ENCODE data around the gene ATXN2. TPM values are rescaled to one million over a fixed set of nuclear protein-coding genes. Genes with fewer than 3 reads are reported as not detected.
A peak's percentile ranks its signal among the peaks of the same experiment; 100 is the strongest.

Gene ATXN2
- polyA plus RNA-seq, 1 experiment, result 19.1 TPM

DNA sequence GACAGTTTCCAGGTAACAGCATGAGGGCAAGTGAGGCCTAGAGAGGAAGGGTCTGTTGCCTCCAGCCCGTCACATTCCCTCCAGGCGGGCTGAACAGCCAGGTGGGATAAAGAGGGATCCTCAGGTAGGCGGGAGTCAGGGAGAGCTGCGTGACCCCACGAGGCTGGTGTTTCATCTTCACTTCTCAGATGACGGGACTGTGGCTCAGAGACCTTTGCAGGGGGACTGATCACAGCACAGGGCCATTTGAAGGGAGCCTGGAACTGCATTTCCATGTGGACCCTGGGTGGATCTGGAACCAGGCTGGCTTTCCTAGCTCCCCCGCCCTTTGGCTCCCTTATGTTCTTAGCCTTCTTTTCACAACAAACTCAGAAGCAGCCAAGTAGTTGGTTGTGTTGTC lies 156.0 kb downstream of the ATXN2 start:
- Histone ChIP-seq H3K27me3 (ENCODE audit: control insufficient read depth, insufficient read depth, low read length) (no peaks in the 10 kb centered on the region), H3K9me3 (ENCODE audit: control insufficient read depth, insufficient read depth, low read length) (no peaks in the 10 kb centered on the region), H3K4me3 (ENCODE audit: low read depth, low read length) (no peak overlapping the region), H3K27ac (ENCODE audit: low read depth, low read length) (no peak overlapping the region)
- ChIA-PET POLR2A (no interaction called here), CTCF (interaction anchor here (4.6 to 6.0 kb wide), 2 partner anchors 8 to 46 kb away, joined by 38 to 59 read pairs; no protein-coding TSS in a partner anchor)
- no peak for DNase-seq (ENCODE audit: low read depth, low spot score)
- TF ChIP-seq, protein P1, sequence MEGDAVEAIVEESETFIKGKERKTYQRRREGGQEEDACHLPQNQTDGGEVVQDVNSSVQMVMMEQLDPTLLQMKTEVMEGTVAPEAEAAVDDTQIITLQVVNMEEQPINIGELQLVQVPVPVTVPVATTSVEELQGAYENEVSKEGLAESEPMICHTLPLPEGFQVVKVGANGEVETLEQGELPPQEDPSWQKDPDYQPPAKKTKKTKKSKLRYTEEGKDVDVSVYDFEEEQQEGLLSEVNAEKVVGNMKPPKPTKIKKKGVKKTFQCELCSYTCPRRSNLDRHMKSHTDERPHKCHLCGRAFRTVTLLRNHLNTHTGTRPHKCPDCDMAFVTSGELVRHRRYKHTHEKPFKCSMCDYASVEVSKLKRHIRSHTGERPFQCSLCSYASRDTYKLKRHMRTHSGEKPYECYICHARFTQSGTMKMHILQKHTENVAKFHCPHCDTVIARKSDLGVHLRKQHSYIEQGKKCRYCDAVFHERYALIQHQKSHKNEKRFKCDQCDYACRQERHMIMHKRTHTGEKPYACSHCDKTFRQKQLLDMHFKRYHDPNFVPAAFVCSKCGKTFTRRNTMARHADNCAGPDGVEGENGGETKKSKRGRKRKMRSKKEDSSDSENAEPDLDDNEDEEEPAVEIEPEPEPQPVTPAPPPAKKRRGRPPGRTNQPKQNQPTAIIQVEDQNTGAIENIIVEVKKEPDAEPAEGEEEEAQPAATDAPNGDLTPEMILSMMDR (IDR thresholded peaks at IDR 0.05; ENCODE audit: low read depth, low read length), result no peak

DNA sequence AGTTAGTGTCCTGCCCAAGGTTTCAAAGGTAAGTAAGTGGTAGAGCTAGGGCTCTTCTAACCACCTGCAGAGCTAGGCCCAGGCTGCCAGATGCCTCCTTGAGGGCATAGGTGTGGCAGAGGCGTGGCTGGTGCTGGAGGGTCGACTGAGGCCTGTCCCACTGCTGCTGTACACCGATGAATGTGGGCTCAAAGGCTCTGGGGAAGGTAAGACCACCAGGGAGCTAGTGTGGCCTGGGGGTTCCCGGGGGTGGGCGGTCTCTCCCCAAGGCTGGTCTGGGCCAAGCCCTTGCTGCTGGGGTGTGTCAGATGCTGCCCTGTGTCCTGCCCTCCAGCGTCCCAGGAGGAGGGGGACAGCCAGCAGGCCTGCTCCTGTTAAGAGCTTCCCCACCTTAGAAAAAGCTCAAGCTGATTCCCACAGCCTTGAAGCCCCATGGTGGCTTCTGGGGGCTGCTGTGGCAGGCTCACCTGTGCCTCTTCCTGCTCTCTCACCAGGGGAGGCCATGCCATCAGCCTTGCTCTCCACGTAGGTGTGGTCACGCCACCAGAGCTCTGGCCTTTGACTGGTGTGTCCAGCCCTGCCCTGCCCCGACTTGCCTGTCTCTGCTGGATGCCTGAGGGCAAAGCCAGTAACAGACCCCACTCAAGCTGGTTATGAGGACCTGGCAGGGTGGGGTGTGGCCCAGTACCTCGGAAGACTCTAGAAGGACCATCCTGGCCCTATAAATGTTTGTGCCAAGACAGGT lies 156.6 kb downstream of the ATXN2 start:
- TF ChIP-seq, protein P1 (IDR thresholded peaks at IDR 0.05; ENCODE audit: low read depth, low read length), result no peak
- H3K27me3 ChIP-seq (ENCODE audit: control insufficient read depth, insufficient read depth, low read length), result no peaks in the 10 kb centered on the region
- no peaks in the 10 kb centered on the region for H3K9me3 ChIP-seq (ENCODE audit: control insufficient read depth, insufficient read depth, low read length)
- H3K4me3 ChIP-seq (ENCODE audit: low read depth, low read length), result no peak overlapping the region
- no peak for DNase-seq (ENCODE audit: low read depth, low spot score)
- CTCF ChIA-PET, result interaction anchor here (4.6 to 6.0 kb wide), 2 partner anchors 9 to 46 kb away, joined by 38 to 59 read pairs; no protein-coding TSS in a partner anchor
- H3K27ac ChIP-seq (ENCODE audit: low read depth, low read length), result no peak overlapping the region
- POLR2A ChIA-PET, result no interaction called here

DNA sequence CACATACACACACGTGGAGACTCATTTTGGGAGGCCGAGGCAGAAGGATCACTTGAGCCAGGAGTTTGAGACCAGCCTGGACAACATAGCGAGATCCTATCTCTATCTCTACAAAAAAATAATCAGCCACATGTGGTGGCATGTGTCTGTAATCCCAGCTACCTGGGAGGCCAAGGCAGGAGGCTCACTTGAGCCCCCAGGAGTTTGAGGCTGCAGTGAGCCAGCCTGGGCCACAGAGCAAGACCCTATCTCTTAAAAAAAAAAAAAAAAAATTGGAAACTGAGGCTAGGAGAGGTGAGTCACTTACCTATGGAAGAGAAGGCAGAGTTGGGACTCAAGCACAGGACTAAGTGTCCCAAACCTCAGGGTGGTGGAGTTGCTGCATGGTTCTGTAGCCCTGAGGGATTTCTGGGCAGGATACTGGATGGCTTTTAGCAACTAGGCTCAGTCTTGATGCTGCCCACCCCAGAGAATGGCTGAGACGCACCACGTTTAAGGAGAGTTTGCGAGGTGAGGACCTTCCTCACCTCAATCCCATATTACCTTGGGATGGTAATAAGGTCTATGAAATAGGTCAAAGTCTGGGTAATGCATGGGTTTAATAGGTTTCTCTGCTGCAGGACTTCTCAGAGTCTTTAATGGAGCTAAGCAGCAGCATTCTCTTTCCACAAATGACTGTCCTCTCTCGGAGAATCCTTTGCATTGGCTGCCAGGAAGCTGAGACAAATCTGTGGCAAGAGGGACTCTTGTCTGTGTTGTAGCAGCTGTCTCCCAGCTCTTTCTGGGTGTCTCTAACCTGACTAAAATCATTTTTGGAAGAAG lies 157.8 kb downstream of the ATXN2 start:
- TF ChIP-seq, protein P1 (IDR thresholded peaks at IDR 0.05; ENCODE audit: low read depth, low read length), result no peak
- CTCF ChIA-PET, result interaction anchor here (0.7 to 6.0 kb wide), 3 partner anchors 10 to 45 kb away, joined by 5 to 59 read pairs (median 38); no protein-coding TSS in a partner anchor
- no peaks in the 10 kb centered on the region for H3K9me3 ChIP-seq (ENCODE audit: control insufficient read depth, insufficient read depth, low read length)
- peak overlapping the region; percentile 21 for H3K27ac ChIP-seq (ENCODE audit: low read depth, low read length)
- no peak overlapping the region for H3K4me3 ChIP-seq (ENCODE audit: low read depth, low read length)
- no peak for DNase-seq (ENCODE audit: low read depth, low spot score)
- no peaks in the 10 kb centered on the region for H3K27me3 ChIP-seq (ENCODE audit: control insufficient read depth, insufficient read depth, low read length)
- POLR2A ChIA-PET, result interaction anchor here (0.6 kb wide), 1 partner anchor 29 kb away, joined by 3 read pairs; no protein-coding TSS in a partner anchor

DNA sequence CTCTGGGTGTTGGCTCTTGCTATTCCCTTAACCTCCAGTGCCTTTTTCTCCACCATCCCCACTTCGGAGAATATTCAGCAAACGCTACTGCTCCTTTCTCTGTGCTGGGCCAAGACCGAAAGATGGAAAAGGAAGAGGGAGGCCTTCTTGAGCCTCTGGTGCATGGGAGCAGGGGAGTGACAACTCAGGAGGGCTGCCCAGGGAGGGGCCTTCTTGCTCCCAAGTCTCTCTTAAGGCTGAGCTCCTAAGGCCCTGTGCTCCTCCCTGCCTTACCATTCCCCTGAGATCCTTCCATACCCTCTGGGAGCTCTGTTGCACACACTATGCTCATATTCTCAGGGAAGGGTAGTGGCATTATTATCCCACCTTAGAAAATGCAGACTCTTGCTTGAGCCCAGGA lies 158.5 kb downstream of the ATXN2 start:
- no peak overlapping the region for H3K27ac ChIP-seq (ENCODE audit: low read depth, low read length)
- TF ChIP-seq, protein P1 (IDR thresholded peaks at IDR 0.05; ENCODE audit: low read depth, low read length), result no peak
- no peaks in the 10 kb centered on the region for H3K27me3 ChIP-seq (ENCODE audit: control insufficient read depth, insufficient read depth, low read length)
- CTCF ChIA-PET, result interaction anchor here (0.7 to 6.0 kb wide), 4 partner anchors 11 to 44 kb away, joined by 5 to 59 read pairs (median 24); no protein-coding TSS in a partner anchor
- POLR2A ChIA-PET, result no interaction called here
- H3K4me3 ChIP-seq (ENCODE audit: low read depth, low read length), result no peak overlapping the region
- DNase-seq (ENCODE audit: low read depth, low spot score), result no peak
- H3K9me3 ChIP-seq (ENCODE audit: control insufficient read depth, insufficient read depth, low read length), result no peaks in the 10 kb centered on the region

All from AG04450 (cell line).